K562 (cell line): Measurements from ENCODE around the gene SRGN. TPM values are rescaled to one million over a fixed set of nuclear protein-coding genes. Genes with fewer than 3 reads are reported as not detected.

Source experiments
- FOXK1 ChIP-seq: sonication (generic); formaldehyde crosslinking; IDR thresholded peaks from 2 replicates; pipeline ENCODE4 v1.8.0; 2022; ENCODE audit warnings: missing genetic modification reagents, mild to moderate bottlenecking, borderline replicate concordance
- HNRNPL ChIP-seq: fragments of 200-400 bp; formaldehyde crosslinking; IDR thresholded peaks from 2 replicates; pipeline ENCODE4 v1.6.1; 2017; ENCODE audit warnings: low read depth, mild to moderate bottlenecking, low read length
- MCM5 ChIP-seq: fragments of 450-650 bp; IDR thresholded peaks from 2 replicates; pipeline ENCODE4 v1.6.1; 2016; ENCODE audit warnings: low read depth
- NFE2 ChIP-seq: IDR thresholded peaks from 2 replicates; pipeline ENCODE4 v1.6.1; 2014; ENCODE audit warnings: antibody characterized with exemption, low read depth
- POLR2B ChIP-seq: fragments of 450-650 bp; IDR thresholded peaks from 2 replicates; pipeline ENCODE4 v1.6.1; 2018; ENCODE audit warnings: low read depth; ENCODE audit not compliant: partially characterized antibody
- PTBP1 ChIP-seq: fragments of 200-400 bp; formaldehyde crosslinking; IDR thresholded peaks from 2 replicates; pipeline ENCODE4 v1.6.1; 2017; ENCODE audit warnings: low read depth, low read length
- SAFB ChIP-seq: fragments of 200-400 bp; formaldehyde crosslinking; IDR thresholded peaks from 2 replicates; pipeline ENCODE4 v1.6.1; 2017; ENCODE audit warnings: low read depth, low read length, borderline replicate concordance
- TCFL5 ChIP-seq: fragments of 250-450 bp; sonication (Bioruptor Pico); conservative IDR thresholded peaks from 2 replicates; pipeline ENCODE4 v1.6.1; 2021; ENCODE audit warnings: mild to moderate bottlenecking, moderate library complexity, matching md5 sums
- TGIF2 ChIP-seq: sonication (generic); formaldehyde crosslinking; IDR thresholded peaks from 2 replicates; pipeline ENCODE4 v1.8.1; 2022; ENCODE audit warnings: mild to moderate bottlenecking, missing genetic modification reagents, moderate library complexity
- ZKSCAN1 ChIP-seq: fragments of 150-350 bp; IDR thresholded peaks from 2 replicates; pipeline ENCODE4 v1.6.1; 2016; ENCODE audit warnings: low read depth, low read length
- ZNF224 ChIP-seq: sonication (generic); formaldehyde crosslinking; IDR thresholded peaks from 2 replicates; pipeline ENCODE4 v1.8.0; 2022; ENCODE audit warnings: mild to moderate bottlenecking, missing genetic modification reagents
- ZNF384 ChIP-seq: IDR thresholded peaks from 2 replicates; pipeline ENCODE4 v1.6.1; 2012; ENCODE audit warnings: low read depth, low read length, improper control_type of control experiment
- polyA plus RNA-seq, 8 experiments: library from polyadenylated mRNA; depleted of rRNA in 4 of 8; stranded (reverse) in 5 of 8; unstranded in 3 of 8; fragments of >200 nt; fragmentation: Nextera tagmentation in 2 of 8; fragmentation: Illumina TruSeq in 1 of 8; extraction: Ambion mirVana in 2 of 8; extraction: Trizol in 1 of 8; gene quantifications; 2 replicates each; pipeline versions ENCODE4 v1.2.1 to v1.2.3, GENCODE V29; 2011 to 2014; ENCODE audit warnings: inconsistent platforms in 1 of 8, missing spikeins in 1 of 8
- total RNA-seq, 7 experiments: library from RNA; depleted of rRNA in 6 of 7; stranded (reverse); fragments of >200 nt in 6 of 7; fragmentation: Illumina TruSeq in 2 of 7; extraction: Trizol in 2 of 7; gene quantifications; 2 replicates each; pipeline versions ENCODE4 v1.2.1 to v1.2.3, GENCODE V29; 2011 to 2021; ENCODE audit warnings: low replicate concordance in 1 of 7
- TF ChIP-seq, protein P1 (sequence below): fragments of 250-450 bp; sonication (Bioruptor Pico); IDR thresholded peaks from 2 replicates; pipeline ENCODE4 v1.8.0; 2022; ENCODE audit warnings: moderate library complexity, mild to moderate bottlenecking, inconsistent platforms
- TF ChIP-seq, protein P2 (sequence below), 2 experiments: fragments of 450-650 bp in 1 of 2; IDR thresholded peaks; 2 replicates each; pipeline ENCODE4 v1.6.1; 2011 to 2017; ENCODE audit warnings: low read depth in 2 of 2, antibody characterized with exemption in 1 of 2, borderline replicate concordance in 1 of 2, low read length in 1 of 2, mild to moderate bottlenecking in 1 of 2, mixed read lengths in 1 of 2; ENCODE audit not compliant: control insufficient read depth in 1 of 2
- TF ChIP-seq, protein P3 (sequence below): sonication (generic); formaldehyde crosslinking; IDR thresholded peaks from 2 replicates; pipeline ENCODE4 v1.8.0; 2023; ENCODE audit warnings: mild to moderate bottlenecking, missing genetic modification reagents
- TF ChIP-seq, protein P4 (sequence below): sonication (generic); formaldehyde crosslinking; IDR thresholded peaks from 2 replicates; pipeline ENCODE4 v1.4.0; 2020; ENCODE audit warnings: mild to moderate bottlenecking, missing genetic modification reagents

Gene SRGN
- total and polyA plus RNA-seq, 9 of the 15 experiments (the other 6 are each of a cell fraction or from before 2014, with no cell fraction given): 136 to 304 (median 180) TPM

DNA sequence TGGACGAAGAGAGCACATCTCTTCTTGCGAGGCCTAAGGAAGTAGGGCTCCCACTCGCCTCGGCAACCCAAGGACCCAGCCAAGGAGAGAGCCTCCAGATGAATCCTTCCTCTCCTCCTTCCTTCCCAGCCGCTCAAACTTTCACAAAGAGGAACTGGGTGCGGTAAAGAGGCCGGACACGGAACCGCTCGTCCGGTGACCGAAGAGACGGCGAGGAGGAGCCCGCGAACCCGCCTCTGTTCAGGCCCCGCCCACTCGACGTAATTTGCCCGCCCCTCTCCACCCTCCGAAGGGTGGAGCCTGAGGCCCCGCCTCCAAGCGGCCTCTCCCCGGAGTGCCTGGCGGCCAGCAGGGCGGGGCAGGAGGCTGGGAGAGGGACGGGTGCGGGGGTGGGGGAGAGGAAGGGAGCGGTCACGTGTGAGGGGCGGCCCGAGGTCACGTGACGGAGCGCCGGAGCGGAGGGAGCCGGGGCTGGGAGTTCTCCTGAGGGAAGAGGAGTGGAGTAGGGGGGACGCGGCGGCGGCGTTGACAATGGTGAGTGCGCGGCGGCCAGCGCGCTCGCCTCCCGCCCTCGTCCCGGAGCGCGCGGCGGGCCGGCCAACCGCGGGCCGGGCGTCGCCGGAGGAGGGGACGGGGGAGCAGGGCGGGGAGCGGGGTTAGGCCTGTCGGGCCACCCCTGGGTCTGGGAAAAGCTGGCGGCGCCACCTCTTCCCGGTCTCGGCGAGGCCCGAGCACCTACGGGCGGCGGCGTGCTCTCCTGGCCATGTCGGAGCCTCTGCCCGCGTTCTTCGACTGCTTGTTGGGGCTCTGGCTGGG lies 36.1 kb downstream of the SRGN start, which contains the start of gene VPS26A (continued):
- TF ChIP-seq, protein P1, sequence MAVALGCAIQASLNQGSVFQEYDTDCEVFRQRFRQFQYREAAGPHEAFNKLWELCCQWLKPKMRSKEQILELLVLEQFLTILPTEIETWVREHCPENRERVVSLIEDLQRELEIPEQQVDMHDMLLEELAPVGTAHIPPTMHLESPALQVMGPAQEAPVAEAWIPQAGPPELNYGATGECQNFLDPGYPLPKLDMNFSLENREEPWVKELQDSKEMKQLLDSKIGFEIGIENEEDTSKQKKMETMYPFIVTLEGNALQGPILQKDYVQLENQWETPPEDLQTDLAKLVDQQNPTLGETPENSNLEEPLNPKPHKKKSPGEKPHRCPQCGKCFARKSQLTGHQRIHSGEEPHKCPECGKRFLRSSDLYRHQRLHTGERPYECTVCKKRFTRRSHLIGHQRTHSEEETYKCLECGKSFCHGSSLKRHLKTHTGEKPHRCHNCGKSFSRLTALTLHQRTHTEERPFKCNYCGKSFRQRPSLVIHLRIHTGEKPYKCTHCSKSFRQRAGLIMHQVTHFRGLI (CRISPR knock-in tag): no peak
- TF ChIP-seq TCFL5 (CRISPR knock-in tag) (no peak), MCM5 (no peak), FOXK1 (CRISPR knock-in tag) (no peak), HNRNPL (0 out of 2 replicates have a peak, but pooled peaks have one; percentile 1), ZNF384 (no peak), NFE2 (no peak), ZNF224 (CRISPR knock-in tag) (no peak), SAFB (no peak), POLR2B (peak; percentile 98), PTBP1 (0 out of 2 replicates have a peak, but pooled peaks have one; percentile 51), ZKSCAN1 (0 out of 2 replicates have a peak, but pooled peaks have one; percentile 50), TGIF2 (no peak)
- TF ChIP-seq, protein P2, sequence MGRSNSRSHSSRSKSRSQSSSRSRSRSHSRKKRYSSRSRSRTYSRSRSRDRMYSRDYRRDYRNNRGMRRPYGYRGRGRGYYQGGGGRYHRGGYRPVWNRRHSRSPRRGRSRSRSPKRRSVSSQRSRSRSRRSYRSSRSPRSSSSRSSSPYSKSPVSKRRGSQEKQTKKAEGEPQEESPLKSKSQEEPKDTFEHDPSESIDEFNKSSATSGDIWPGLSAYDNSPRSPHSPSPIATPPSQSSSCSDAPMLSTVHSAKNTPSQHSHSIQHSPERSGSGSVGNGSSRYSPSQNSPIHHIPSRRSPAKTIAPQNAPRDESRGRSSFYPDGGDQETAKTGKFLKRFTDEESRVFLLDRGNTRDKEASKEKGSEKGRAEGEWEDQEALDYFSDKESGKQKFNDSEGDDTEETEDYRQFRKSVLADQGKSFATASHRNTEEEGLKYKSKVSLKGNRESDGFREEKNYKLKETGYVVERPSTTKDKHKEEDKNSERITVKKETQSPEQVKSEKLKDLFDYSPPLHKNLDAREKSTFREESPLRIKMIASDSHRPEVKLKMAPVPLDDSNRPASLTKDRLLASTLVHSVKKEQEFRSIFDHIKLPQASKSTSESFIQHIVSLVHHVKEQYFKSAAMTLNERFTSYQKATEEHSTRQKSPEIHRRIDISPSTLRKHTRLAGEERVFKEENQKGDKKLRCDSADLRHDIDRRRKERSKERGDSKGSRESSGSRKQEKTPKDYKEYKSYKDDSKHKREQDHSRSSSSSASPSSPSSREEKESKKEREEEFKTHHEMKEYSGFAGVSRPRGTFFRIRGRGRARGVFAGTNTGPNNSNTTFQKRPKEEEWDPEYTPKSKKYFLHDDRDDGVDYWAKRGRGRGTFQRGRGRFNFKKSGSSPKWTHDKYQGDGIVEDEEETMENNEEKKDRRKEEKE (IDR thresholded peaks at IDR 0.05; ENCODE audit: borderline replicate concordance in 1 of 2, control insufficient read depth in 1 of 2, low read depth in 2 of 2, low read length in 1 of 2): no peak
- TF ChIP-seq, protein P3, sequence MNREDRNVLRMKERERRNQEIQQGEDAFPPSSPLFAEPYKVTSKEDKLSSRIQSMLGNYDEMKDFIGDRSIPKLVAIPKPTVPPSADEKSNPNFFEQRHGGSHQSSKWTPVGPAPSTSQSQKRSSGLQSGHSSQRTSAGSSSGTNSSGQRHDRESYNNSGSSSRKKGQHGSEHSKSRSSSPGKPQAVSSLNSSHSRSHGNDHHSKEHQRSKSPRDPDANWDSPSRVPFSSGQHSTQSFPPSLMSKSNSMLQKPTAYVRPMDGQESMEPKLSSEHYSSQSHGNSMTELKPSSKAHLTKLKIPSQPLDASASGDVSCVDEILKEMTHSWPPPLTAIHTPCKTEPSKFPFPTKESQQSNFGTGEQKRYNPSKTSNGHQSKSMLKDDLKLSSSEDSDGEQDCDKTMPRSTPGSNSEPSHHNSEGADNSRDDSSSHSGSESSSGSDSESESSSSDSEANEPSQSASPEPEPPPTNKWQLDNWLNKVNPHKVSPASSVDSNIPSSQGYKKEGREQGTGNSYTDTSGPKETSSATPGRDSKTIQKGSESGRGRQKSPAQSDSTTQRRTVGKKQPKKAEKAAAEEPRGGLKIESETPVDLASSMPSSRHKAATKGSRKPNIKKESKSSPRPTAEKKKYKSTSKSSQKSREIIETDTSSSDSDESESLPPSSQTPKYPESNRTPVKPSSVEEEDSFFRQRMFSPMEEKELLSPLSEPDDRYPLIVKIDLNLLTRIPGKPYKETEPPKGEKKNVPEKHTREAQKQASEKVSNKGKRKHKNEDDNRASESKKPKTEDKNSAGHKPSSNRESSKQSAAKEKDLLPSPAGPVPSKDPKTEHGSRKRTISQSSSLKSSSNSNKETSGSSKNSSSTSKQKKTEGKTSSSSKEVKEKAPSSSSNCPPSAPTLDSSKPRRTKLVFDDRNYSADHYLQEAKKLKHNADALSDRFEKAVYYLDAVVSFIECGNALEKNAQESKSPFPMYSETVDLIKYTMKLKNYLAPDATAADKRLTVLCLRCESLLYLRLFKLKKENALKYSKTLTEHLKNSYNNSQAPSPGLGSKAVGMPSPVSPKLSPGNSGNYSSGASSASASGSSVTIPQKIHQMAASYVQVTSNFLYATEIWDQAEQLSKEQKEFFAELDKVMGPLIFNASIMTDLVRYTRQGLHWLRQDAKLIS (CRISPR knock-in tag): no peak
- TF ChIP-seq, protein P4, sequence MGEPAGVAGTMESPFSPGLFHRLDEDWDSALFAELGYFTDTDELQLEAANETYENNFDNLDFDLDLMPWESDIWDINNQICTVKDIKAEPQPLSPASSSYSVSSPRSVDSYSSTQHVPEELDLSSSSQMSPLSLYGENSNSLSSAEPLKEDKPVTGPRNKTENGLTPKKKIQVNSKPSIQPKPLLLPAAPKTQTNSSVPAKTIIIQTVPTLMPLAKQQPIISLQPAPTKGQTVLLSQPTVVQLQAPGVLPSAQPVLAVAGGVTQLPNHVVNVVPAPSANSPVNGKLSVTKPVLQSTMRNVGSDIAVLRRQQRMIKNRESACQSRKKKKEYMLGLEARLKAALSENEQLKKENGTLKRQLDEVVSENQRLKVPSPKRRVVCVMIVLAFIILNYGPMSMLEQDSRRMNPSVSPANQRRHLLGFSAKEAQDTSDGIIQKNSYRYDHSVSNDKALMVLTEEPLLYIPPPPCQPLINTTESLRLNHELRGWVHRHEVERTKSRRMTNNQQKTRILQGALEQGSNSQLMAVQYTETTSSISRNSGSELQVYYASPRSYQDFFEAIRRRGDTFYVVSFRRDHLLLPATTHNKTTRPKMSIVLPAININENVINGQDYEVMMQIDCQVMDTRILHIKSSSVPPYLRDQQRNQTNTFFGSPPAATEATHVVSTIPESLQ (CRISPR knock-in tag): 0 out of 2 replicates have a peak, but pooled peaks have one; percentile 81
